Measurements from ENCODE around the gene FLOT1. TPM values are rescaled to one million over a fixed set of nuclear protein-coding genes. Genes with fewer than 3 reads are reported as not detected.
A peak's percentile ranks its signal among the peaks of the same experiment; 100 is the strongest.

The FLOT1 gene
- total and polyA plus RNA-seq, 9 of the 15 experiments (the other 6 are each of a cell fraction or from before 2014, with no cell fraction given) = 11.7 to 149 (median 118) TPM

GRCh38 chr6:30722280-30723112, 20.0 kb downstream of the FLOT1 start (continued):
- peak; percentile 44; the same call in 1 of the 2 replicates for TF ChIP-seq MYC (IDR thresholded peaks at IDR 0.05; ENCODE audit: low read depth, low read length)
- no peak for TF ChIP-seq MYC (CRISPR knock-in tag; IDR thresholded peaks at IDR 0.05; ENCODE audit: borderline replicate concordance, low read depth)
- TF ChIP-seq NR0B1 (IDR thresholded peaks at IDR 0.05; ENCODE audit: partially characterized antibody) = no peak
- TF ChIP-seq ZNF655 (CRISPR knock-in tag; IDR thresholded peaks at IDR 0.05) = no peak
- no peak for TF ChIP-seq PCBP1 (IDR thresholded peaks at IDR 0.05; ENCODE audit: low read depth, low read length, poor library complexity, severe bottlenecking)
- peak; percentile 54 for TF ChIP-seq CREM (IDR thresholded peaks at IDR 0.05; ENCODE audit: low read depth)
- no peak for TF ChIP-seq ZNF280A (IDR thresholded peaks at IDR 0.05; ENCODE audit: low read depth, partially characterized antibody)
- TF ChIP-seq KDM2B (CRISPR knock-in tag; IDR thresholded peaks at IDR 0.05) = no peak
- peak; percentile 17 for TF ChIP-seq POLR2B (IDR thresholded peaks at IDR 0.05; ENCODE audit: low read depth, partially characterized antibody)
- TF ChIP-seq SP1 (CRISPR knock-in tag; IDR thresholded peaks at IDR 0.05) = peak; percentile 57; the same call in 1 of the 2 replicates
- TF ChIP-seq PHF20 (IDR thresholded peaks at IDR 0.05; ENCODE audit: partially characterized antibody) = no peak
- TF ChIP-seq CBX2 (IDR thresholded peaks at IDR 0.05; ENCODE audit: insufficient read depth, low read length, poor library complexity, severe bottlenecking) = no peak
- TF ChIP-seq NR1H2 (CRISPR knock-in tag; IDR thresholded peaks at IDR 0.05) = 0 out of 2 replicates have a peak, but pooled peaks have one; percentile 73
- no peak for TF ChIP-seq SIX5 (IDR thresholded peaks at IDR 0.05; ENCODE audit: borderline replicate concordance in 1 of 2, insufficient read depth in 1 of 2, low read depth in 1 of 2, low read length in 2 of 2)
- TF ChIP-seq TRIM25 (IDR thresholded peaks at IDR 0.05; ENCODE audit: borderline replicate concordance) = peak; percentile 51; the same call in 1 of the 2 replicates
- TF ChIP-seq SMARCA4 (IDR thresholded peaks at IDR 0.05) = peak; percentile 63
- no peak for TF ChIP-seq SRSF1 (IDR thresholded peaks at IDR 0.05; ENCODE audit: low read depth, low read length)
- TF ChIP-seq TSC22D4 (tag; IDR thresholded peaks at IDR 0.05) = no peak
- TF ChIP-seq E2F6 (IDR thresholded peaks at IDR 0.05; ENCODE audit: borderline replicate concordance in 1 of 2, extremely low read depth in 1 of 2, insufficient read depth in 1 of 2, insufficient read length in 1 of 2, low read depth in 1 of 2, low read length in 1 of 2, poor library complexity in 1 of 2, severe bottlenecking in 1 of 2) = no peak
